SIG-M5 treated with dmso at 0.1 percent for 504 hours (cell line): ENCODE measurements around the gene RPAP3.

Experiments used
- DNase-seq: peaks from one replicate; lab custom pipeline; 2025; ENCODE audit not compliant: unreplicated experiment; lab: John Stamatoyannopoulos, UW

RPAP3 gene

DNA sequence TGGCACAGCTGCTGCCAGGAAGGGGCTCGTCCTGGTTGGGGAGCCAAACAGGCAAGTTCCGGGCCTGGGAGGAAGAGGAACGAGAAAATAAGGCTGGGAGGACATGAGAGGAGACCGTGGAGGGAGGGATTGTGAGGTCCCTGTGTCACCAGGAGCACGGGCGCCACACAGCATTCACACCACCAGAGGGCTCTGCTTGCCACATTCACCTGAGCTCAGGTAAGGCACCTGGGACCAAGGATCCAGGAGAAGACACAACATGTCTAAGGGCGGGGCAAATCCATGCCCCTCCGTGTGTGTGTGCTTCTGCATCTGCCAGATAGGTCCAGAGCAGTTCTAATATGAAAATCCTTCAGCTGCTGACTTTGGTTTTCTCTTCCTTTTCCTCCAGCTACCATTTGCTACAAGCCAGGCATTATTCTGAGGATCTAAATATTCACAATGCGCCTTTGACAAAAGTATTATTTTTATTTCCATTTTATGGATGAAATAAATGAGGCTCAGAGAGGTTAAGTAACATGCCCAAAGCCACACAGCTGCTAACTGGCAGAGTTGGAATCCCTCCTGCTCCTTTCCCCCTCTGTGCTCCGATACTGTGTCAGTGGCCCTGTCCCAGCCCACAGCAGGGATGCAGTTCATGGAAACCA lies 38.3 kb upstream of the RPAP3 start:
- DNase-seq: peak; percentile 13

DNA sequence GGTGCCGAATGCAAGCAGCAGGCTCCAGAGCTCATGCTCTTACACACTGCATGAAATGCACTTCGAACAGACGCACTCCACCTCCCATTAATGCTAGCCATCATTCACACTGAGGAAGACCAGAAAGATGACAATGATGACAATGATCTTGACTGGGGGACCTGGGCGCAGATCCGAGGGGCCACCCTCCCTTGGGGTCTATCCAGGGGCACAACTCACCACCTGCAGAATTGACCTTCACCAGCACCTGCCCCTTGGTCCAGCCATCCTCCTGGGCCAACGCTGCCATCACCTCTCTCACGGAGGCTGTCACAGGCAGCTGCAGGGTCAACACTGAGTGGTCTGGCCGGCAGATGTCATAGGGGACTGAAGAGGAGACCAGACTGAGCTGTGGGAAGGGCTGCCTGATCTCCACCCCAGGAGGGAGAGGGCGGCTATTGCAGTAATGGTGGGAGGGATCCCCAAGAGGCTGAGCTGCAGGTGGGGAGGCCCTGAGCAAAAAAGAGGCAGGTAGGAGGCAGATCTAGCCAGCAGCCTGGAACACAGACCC lies 37.6 kb upstream of the RPAP3 start:
- no peak for DNase-seq

GRCh38 chr12:47742253-47742825 lies 36.5 kb upstream of the RPAP3 start:
- DNase-seq: no peak

DNA sequence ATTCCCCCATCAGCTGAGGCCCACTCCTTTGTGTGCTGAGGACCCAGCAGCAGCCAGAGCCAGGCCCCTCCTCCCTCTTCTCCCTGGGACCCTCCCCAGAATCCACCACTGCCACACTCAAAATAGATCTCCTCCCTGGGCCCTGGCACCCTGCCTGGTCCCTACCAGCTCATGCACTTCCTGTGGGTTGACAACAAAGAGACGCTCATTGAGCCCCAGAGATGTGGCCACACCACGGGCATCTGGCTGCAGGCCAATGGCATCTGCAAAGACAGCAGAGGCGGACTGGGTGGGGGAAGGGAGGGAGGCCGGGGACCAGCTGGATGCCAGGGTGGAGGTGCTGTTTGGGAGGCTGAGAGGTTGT lies 35.5 kb upstream of the RPAP3 start:
- no peak for DNase-seq

- no peak for DNase-seq
These were observed 34.9 kb upstream of the RPAP3 start for GRCh38 chr12:47740606-47741339.

GRCh38 chr12:47739979-47740378 lies 34.1 kb upstream of the RPAP3 start:
- no peak for DNase-seq

DNA sequence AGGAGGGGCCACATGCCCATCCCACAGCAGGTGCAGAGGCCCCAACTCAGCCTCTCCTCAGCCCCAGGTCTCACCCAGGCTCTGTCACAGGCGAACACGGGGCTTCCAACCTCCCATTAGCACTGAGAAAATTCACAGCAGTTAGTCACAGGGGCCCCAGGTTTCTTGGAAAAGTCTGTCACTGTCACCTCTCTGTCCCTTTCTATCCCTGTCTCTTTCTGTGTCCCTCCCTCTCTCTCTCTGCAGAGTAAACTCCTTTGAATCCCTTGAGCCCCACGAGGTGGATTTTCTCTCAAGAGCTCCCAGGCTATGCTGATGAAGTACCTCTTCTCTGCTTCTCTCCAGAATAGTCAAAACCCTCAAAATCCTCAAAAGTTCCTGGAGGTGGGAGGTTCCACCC lies 33.5 kb upstream of the RPAP3 start:
- no peak for DNase-seq

DNA sequence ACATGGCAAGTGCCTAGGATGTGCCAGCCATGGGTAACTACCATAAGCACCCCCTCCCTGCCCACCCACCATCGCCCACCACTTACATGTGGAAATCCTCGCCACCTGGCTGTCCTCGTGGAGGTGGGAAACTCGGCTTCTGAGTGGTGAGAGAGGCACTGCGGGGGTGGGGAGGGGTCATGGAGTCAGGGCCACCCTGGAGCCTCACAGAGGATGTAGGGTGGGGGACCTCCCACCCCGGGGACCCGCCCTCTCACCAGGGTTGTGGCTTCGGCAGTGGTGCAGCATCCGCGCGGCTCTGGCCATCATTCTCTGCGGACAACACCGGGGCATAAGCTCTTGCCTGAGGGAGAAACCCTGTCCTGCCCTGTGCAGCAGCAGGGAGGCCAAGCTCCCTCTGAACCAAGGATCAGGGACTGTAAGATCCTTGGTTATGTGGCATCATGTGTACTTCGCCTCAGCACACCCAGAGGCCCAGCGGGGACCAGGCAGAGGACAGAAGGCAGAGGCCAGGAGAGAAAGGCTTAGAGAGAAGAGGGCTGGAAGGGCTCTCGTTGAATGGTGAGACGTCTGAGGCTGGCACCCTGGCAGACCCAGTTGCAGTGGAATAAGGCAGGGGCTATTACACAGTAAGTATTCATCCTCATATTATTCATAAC lies 32.2 kb upstream of the RPAP3 start:
- no peak for DNase-seq

GRCh38 chr12:47736877-47737676 lies 31.2 kb upstream of the RPAP3 start:
- no peak for DNase-seq

DNA sequence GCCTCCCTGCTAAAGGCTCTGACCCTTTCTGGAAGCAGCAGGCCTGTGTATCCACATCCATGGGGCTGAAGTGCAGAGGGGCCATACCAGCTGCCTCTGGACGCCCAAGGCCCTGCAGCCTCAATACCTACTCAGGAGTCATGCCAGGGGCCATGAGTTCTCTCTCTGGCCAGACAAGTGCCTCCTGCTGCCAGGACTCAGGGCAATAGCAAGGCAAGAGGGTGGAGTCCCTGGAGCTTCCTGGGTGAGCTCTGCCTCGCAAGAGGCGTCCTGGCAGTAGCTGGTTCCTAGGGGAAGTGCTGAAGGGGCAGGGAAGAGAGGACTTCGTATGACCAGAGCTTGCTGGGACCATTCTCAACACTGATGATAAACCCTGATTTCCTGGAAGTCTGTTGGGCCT lies 30.4 kb upstream of the RPAP3 start:
- no peak for DNase-seq

DNA sequence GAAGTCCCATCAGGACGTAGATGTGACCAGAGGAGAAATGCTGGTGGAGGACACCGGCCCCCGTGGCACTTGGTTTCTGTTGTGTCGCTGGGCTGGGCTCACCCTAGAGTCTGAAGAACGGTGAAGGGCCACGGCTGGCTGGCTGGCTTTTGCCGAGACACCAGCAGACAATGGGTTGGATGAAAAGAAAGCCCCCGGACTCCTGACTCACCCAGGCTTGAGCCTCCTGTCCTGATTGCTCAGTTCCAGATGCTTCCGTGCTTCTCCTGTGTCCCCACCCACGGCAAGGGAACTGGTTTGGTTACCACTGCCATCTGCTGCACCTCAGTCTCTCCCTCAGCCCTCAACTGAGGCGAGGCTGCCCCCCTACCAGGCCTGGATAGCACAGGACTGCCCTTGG lies 29.8 kb upstream of the RPAP3 start:
- DNase-seq: no peak

GRCh38 chr12:47734725-47735480 lies 29.1 kb upstream of the RPAP3 start:
- no peak for DNase-seq

DNA sequence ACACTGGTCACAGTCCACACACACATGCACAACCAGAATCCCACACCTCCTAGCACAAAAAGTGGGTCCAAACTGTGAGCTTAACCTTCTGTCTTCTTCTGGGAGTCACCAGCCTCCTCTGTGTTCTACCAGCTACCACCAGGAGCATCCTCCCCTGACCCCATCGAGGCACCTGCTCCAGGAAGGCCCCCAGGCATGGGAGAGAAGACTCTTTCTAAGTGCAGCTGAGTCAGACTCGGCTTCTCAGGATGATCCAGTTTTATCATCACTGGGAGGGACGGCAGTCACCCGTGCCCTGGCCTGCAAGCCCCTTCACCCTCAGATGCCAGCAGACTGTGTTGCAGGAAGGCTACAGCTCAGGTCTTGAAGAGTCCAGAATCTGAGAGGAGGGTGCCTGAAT lies 27.3 kb upstream of the RPAP3 start:
- DNase-seq: no peak

GRCh38 chr12:47732504-47732903 lies 26.7 kb upstream of the RPAP3 start:
- no peak for DNase-seq

- DNase-seq: no peak
These were observed 25.9 kb upstream of the RPAP3 start for GRCh38 chr12:47731723-47732122.

DNA sequence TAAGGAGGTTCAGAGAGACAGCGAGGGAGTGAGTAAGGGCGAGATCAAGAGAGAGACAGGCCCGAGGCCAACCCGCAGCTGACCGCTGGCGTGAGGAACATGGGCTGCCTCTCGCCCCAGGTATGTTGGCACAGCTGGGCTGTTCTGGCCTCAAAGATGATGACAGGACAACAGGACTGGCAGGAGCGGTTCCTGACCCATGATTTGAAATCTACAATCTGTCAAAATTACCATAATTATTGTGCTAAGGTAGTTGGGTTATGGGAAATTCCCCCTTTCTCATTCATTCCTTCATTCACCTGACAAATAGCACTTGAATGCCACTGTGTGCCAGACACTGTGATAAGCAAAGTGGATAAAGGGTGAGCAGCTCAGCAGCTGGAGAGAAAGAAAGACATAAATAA lies 24.5 kb upstream of the RPAP3 start:
- DNase-seq: no peak

DNA sequence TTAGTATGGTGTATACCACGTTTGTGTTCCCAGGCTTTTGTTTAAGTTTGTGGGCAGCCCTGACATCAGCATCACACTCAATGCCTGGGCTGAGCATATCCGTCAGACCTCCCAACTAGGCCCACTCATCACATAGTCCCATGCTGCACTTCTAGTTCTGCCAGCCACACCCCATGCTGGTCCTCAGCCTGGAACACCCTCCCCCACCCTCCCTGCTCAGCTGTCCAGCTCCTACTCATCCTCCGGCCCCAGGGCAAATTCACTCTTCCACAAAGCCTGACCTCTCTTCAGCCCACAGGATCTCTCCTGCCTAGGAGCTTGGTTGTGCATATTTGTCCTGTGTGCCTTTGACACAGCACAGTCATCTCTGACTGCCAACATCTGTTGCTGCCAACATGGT lies 23.4 kb upstream of the RPAP3 start:
- no peak for DNase-seq

DNA sequence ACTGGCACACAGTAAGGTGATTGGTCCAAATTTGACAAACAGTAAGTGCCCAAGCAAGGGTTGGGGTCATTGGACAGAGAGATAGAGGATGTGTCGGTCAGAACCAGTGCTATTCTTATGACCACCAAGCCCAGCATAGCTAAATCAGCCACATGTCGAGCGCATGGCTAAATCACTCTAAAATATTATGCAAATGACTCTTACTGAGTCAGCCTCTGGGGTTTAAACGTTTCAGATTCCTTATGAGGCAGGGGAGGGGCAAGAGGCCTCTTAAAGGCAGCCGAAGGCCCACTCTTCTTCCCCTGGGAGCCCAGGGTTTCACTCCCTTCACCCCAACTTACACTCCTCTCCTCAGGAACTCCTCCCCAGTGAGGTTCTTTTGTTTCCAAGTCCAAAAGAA lies 20.1 kb upstream of the RPAP3 start:
- DNase-seq: no peak

DNA sequence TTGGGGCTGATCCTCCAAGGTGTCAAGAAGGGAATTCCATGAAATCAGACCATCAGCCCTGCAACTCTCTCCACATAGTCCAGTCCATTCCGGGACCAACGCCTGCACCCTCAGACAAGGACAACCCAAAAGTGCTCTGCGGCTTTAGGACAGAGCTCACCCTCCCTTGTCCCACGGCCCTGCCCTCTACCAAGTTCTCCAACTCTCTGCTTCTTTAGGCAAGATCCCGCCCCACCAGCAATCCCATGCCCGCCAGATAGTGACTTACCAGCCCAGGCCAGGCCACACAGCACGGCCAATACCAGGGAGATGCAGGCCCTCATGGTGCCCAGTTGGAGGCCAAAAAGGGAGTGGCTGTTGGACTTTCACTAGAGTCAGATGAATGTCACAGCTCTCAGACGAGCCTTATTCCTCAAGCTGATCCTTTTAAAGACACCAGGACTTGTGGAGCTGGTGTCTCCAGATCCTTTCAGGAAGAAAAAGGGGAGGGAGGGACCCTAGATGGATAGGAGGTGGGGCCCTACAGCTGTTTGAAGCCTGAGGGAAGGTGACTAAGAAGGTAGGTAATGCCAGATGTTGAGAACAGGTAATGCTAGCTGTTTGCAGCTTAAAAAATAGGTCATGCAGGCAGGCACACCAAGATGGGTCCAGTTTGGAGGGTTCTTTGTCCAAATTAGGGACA lies 19.4 kb upstream of the RPAP3 start, which contains the start of gene ENDOU:
Gene ENDOU, minus strand, starts transcription at position 400 of the 682 bp plus-strand sequence. Its CDS starts 77 bp downstream, at position 323.
- no peak for DNase-seq
